HG02840 (cell line): ENCODE data around the gene ZNF609.
"Not testable (repeated sequence)": the region's sequence is repeated elsewhere in the genome, so short reads cannot be mapped to it uniquely, and the experiment has no call there.

Experiments
- ATAC-seq: cut with Tn5 transposase; IDR thresholded peaks from one replicate; pipeline ENCODE4 v1.9.1; 2021; ENCODE audit warnings: mild to moderate bottlenecking, moderate library complexity, moderate number of reproducible peaks; ENCODE audit not compliant: unreplicated experiment, low FRiP score

Gene ZNF609

DNA sequence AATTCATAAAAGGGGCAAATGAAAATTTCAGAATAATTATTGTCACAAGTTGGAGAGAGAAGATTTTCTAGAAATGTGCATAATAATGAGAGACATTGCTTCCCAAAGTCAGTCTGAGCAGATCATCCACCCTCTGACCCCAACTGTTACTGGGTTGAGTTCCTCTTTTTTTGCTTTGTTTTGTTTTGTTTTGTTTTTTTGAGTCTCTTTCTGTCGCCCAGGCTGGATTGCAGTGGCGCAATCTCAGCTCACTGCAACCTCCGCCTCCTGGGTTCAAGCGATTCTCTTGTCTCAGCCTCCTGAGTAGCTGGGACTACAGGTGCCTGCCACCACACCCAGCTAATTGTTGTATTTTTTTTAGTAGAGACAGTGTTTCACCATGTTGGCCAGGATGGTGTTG is 179.4 kb downstream of the ZNF609 start:
- not testable (repeated sequence) for ATAC-seq

DNA sequence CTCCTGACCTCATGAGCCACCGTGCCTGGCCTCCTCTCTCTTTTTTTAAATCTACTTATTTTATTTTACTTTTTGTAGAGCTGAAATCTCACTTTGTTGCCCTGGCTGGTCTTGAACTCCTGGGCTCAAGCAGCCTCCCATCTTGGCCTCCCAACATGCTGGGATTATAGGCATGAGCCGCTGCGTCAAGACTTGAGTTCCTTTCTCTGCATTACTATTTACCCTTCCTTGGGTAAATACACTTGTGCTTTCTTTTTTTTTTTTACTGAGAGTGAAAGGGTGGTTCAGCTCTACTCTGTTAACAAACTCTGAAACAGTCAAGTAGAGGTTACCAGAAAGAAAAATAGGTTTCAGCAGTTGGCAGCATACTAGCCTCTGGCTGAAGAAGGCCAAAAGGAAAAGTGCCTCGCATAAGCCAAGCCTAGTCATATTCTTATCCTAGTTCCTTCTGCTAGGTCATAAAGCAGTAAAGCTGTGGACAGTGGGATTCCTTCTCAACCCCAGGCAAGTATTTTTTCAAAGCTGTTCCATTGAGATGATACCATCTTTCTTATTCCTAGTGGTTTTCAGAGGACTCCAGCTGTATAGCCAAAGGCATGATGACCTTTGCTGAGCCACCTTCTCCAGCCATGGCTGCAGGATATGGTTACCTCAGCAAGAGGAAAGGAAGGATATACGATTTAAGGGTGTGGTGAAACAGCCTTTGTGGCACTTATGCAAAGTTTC is 179.9 kb downstream of the ZNF609 start:
- ATAC-seq, result no peak

DNA sequence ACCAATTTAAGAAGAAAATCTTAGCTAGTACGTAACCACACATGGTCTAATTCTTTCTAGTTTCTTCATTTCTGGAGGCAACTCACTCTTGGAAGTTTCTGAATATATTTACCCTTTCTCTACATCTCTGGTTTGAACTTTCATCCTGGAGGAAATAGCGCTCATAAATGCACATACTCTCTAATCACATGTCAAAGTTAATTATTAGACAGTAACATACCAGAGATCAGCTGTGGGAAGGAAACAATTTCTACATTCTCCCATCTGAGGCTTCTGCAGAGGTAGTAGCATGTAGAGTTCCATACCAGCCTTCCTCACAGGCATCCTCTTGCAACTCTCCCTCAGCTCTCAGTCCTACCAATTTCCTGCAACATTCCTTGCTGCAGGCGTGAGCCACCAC is 182.5 kb downstream of the ZNF609 start:
- ATAC-seq, result no peak

- no peak for ATAC-seq
These were observed 183.3 kb downstream of the ZNF609 start for GRCh38 chr15:64643685-64644084.

DNA sequence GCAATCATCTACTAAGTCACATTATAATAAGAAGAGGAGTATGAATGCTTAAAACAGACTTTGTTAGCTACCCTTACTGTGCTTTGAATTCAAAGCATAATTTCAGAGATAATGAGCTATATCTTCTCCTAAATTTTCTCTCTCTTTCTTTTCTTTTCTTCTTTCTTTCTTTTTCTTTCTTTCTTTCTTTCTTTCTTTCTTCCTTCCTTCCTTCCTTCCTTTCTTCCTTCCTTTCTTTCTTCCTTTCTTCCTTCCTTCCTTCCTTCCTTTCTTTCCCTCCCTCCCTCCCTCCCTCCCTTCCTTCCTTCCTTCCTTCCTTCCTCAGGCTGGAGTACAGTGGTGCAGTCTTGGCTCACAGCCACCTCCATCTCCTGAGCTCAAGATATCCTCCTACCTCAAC is 184.4 kb downstream of the ZNF609 start:
- not testable (repeated sequence) for ATAC-seq

DNA sequence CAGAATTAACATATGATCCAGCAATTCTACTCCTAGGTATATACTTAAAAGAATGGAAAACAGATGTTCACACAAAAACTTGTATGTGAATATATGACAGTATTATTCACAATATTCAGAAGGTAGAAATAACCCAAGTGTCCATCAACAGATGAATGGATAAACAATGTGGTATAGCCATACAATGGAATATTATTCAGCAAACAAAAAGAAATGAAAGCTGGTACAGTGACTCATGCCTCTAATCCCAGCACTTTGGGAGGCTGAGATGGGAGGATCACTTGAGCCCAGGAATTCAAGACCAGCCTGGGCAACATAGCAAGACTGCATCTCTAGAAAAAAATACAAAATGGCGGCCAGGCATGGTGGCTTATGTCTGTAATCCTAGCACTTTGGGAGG is 185.6 kb downstream of the ZNF609 start:
- no peak for ATAC-seq

GRCh38 chr15:64647367-64647766 is 187.0 kb downstream of the ZNF609 start:
- no peak for ATAC-seq

GRCh38 chr15:64650552-64650951 is 190.2 kb downstream of the ZNF609 start:
- no peak for ATAC-seq

GRCh38 chr15:64651601-64652191 is 191.3 kb downstream of the ZNF609 start:
- ATAC-seq, result peak; percentile 66

GRCh38 chr15:64653757-64654156 is 193.4 kb downstream of the ZNF609 start:
- no peak for ATAC-seq

- no peak for ATAC-seq
These were observed 196.1 kb downstream of the ZNF609 start for GRCh38 chr15:64656508-64656907.

DNA sequence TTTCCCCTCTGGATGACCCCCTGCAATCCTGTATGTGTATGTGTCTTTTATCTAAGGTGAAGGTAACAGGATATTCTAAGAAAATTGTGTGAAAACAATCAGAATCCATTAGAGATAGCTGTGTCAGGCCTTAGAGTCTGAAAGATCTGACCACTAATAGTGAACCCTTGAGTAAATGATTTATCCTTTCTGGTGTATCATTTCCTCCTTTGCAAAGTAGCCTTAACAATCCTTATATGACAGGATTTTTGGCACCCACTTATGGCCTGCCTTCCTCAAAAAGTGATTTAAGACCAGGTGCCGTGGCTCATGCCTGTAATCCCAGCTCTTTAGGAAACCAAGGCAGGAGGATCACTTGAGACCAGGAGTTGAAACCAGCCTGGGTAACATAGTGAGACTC is 204.8 kb downstream of the ZNF609 start:
- peak; percentile 77 for ATAC-seq

DNA sequence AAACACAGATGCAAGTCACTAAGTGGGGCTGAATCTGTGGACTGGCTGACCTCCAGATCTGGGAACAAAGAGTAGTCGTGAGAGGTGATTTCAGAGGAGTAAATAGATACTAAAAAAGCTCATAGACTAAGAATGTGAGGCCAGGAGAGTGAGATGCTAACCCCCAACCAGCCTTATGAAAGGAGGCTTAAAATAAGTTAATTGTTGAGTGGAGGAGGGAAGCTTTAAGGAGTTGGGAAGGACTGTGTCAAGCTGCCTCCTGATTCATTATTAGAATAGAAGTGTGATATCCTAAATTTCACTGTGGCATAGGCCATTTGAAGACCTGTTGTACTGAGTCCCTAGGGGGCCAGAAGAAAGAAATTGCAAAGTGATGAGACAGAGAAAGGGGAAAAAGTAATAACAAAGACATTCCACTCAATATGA is 207.4 kb downstream of the ZNF609 start:
- no peak for ATAC-seq

DNA sequence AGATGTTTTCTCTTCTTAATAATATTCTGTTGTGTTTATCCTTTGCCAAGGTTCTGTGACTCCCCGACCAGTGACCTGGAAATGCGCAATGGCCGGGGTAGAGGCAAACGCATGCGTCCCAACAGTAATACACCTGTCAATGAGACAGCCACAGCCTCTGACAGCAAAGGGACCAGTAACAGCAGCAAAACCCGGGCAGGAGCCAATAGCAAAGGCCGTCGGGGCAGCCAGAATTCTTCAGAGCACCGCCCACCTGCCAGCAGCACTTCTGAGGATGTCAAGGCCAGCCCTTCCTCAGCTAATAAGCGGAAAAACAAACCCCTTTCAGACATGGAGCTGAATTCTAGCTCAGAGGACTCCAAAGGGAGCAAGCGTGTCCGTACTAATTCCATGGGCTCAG is 213.5 kb downstream of the ZNF609 start:
- no peak for ATAC-seq

GRCh38 chr15:64678126-64678819 is 217.9 kb downstream of the ZNF609 start:
- ATAC-seq, result no peak

- no peak for ATAC-seq
These were observed 219.7 kb downstream of the ZNF609 start for GRCh38 chr15:64680097-64680496.

DNA sequence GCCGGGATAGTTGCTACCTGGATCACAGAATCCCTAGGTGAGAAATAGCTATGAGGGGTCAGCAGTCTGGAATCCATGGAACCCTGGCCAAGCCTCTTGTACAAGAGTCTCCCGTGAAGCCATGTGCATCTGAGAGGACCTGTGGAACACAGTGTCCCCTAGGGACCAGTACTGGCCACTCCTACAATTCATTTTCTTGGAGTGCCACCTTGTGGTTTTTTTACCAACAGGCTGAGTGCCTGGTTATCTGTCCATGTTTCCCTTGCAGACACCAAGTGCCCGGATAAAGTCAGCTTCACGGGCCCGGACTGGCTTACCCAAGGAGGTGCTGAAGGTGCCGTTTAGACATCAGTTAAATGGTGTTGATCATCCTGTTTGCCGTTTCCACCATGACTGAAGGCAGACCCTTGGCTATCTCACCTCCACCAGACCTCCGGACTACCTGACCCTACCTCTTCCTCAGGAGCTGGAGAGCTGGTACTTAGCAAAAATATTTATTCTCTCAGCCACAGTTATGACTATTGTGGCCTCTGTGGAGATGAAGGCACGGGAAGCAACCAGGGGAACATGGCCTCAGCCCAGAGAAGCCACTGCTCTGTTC is 221.1 kb downstream of the ZNF609 start:
- ATAC-seq, result no peak

- ATAC-seq, result no peak
These were observed 221.9 kb downstream of the ZNF609 start for GRCh38 chr15:64682255-64682654.

DNA sequence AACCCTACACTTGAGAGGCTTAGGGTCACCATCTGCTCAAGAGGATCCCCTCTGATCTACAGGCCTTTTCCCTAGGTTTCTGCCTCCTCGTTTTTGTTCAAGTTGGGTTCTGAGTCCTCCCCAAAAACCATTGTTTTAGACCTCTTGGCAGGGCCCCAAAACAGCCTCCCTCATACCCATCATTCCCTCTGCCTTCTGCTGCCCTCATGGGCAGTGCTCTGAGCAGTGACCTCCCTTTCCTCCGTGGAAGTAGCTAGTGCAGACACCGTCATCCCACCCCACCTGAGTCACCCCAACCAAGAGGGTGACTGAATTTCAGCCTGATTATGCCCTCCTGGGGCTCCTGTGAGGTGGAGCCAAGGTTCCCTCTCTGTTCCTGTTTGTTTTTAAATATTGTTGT is 223.0 kb downstream of the ZNF609 start:
- no peak for ATAC-seq

DNA sequence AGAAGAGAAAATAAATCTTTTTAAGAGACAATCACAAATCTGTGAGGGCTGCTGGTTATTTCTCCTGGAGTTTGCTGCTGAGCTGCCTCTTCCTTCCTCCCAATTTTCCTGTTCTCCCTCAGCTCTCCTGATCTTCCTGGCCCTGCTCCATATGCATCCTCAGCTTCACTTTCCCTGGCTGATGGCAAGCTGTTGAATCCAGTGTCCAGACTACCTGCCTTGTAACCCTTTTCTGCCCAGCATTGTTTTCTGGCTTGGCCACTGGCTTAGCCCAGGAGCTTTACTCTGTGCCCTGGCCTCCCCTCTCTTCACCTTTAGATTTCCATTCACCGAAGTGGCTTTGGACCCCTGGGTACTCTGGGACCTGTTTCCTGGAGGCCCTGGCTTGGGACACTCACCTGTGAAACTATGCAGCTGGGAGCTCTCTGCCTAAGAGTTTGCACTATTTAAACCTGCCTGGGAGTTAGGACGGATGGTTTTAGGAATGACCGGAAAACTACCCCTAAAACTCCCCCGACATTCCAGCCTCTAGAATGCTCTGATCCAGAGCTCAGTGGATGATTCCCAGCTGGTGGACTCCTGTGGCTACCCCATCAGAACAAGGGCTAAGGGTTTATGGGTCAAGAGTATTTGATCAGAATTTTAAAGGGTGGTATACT is 225.0 kb downstream of the ZNF609 start:
- no peak for ATAC-seq
